GM23338 (cell line): ENCODE measurements around the gene STX17.
"Not testable (repeated sequence)": the region's sequence is repeated elsewhere in the genome, so short reads cannot be mapped to it uniquely, and the experiment has no call there.

Source experiments
- CREB1 ChIP-seq: fragments of 250-450 bp; sonication (Bioruptor Pico); IDR thresholded peaks from 2 replicates; pipeline ENCODE4 v1.5.0; 2020; ENCODE audit warnings: low read depth, mild to moderate bottlenecking, moderate library complexity
- EZH2 ChIP-seq: fragments of 200-600 bp; sonication (generic); IDR thresholded peaks from one replicate; pipeline ENCODE4 v1.8.0; 2017; ENCODE audit warnings: antibody characterized with exemption, mild to moderate bottlenecking, low read depth; ENCODE audit not compliant: unreplicated experiment
- EZH2phosphoT487 ChIP-seq: fragments of 200-600 bp; sonication (generic); IDR thresholded peaks from one replicate; pipeline ENCODE4 v1.8.1; 2018; ENCODE audit warnings: antibody characterized with exemption; ENCODE audit not compliant: unreplicated experiment
- JUNB ChIP-seq: IDR thresholded peaks from one replicate; pipeline ENCODE4 v1.6.1; 2016; ENCODE audit warnings: antibody characterized with exemption; ENCODE audit not compliant: unreplicated experiment
- POLR2AphosphoS5 ChIP-seq: IDR thresholded peaks from 2 replicates; pipeline ENCODE4 v1.6.1; 2016; ENCODE audit warnings: antibody characterized with exemption, low read depth
- STAT1 ChIP-seq: IDR thresholded peaks from one replicate; pipeline ENCODE4 v1.6.1; 2016; ENCODE audit warnings: antibody characterized with exemption; ENCODE audit not compliant: unreplicated experiment
- ZNF331 ChIP-seq: fragments of 250-450 bp; sonication (Bioruptor Pico); IDR thresholded peaks from 2 replicates; pipeline ENCODE4 v1.5.0; 2020; ENCODE audit warnings: low read depth, mild to moderate bottlenecking, moderate library complexity
- TF ChIP-seq, protein P1 (sequence below), 2 experiments: fragments of 200-600 bp in 1 of 2; sonication (generic) in 1 of 2; conservative IDR thresholded peaks; 2 replicates each; pipeline versions ENCODE4 v1.5.1 to v1.6.1; 2016 to 2017; ENCODE audit warnings: antibody characterized with exemption in 2 of 2, low read depth in 2 of 2, mild to moderate bottlenecking in 2 of 2, moderate library complexity in 1 of 2
- TF ChIP-seq, protein P2 (sequence below): IDR thresholded peaks from one replicate; pipeline ENCODE4 v1.6.1; 2018; ENCODE audit warnings: antibody characterized with exemption; ENCODE audit not compliant: unreplicated experiment
- TF ChIP-seq, protein P3 (sequence below): IDR thresholded peaks from 2 replicates; pipeline ENCODE4 v1.6.1; 2016; ENCODE audit warnings: antibody characterized with exemption

DNA sequence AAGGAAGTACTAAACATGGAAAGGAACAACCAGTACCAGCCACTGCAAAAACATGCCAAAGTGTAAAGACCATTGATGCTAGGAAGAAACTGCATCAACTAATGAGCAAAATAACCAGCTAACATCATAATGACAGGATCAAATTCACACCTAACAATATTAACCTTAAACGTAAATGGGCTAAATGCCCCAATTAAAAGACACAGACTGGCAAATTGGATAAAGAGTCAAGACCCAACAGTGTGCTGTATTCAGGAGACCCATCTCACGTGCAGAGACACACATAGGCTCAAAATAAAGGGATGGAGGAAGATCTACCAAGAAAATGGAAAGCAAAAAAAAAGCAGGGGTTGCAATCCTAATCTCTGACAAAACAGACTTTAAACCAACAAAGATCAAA is 84.1 kb downstream of the STX17 start:
- TF ChIP-seq, protein P1, sequence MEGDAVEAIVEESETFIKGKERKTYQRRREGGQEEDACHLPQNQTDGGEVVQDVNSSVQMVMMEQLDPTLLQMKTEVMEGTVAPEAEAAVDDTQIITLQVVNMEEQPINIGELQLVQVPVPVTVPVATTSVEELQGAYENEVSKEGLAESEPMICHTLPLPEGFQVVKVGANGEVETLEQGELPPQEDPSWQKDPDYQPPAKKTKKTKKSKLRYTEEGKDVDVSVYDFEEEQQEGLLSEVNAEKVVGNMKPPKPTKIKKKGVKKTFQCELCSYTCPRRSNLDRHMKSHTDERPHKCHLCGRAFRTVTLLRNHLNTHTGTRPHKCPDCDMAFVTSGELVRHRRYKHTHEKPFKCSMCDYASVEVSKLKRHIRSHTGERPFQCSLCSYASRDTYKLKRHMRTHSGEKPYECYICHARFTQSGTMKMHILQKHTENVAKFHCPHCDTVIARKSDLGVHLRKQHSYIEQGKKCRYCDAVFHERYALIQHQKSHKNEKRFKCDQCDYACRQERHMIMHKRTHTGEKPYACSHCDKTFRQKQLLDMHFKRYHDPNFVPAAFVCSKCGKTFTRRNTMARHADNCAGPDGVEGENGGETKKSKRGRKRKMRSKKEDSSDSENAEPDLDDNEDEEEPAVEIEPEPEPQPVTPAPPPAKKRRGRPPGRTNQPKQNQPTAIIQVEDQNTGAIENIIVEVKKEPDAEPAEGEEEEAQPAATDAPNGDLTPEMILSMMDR (conservative IDR thresholded peaks at IDR 0.05; ENCODE audit: low read depth in 2 of 2) = not testable (repeated sequence)
- not testable (repeated sequence) for TF ChIP-seq EZH2; ZNF331 (CRISPR knock-in tag); POLR2AphosphoS5; EZH2phosphoT487; JUNB; CREB1; STAT1
- TF ChIP-seq, protein P2, sequence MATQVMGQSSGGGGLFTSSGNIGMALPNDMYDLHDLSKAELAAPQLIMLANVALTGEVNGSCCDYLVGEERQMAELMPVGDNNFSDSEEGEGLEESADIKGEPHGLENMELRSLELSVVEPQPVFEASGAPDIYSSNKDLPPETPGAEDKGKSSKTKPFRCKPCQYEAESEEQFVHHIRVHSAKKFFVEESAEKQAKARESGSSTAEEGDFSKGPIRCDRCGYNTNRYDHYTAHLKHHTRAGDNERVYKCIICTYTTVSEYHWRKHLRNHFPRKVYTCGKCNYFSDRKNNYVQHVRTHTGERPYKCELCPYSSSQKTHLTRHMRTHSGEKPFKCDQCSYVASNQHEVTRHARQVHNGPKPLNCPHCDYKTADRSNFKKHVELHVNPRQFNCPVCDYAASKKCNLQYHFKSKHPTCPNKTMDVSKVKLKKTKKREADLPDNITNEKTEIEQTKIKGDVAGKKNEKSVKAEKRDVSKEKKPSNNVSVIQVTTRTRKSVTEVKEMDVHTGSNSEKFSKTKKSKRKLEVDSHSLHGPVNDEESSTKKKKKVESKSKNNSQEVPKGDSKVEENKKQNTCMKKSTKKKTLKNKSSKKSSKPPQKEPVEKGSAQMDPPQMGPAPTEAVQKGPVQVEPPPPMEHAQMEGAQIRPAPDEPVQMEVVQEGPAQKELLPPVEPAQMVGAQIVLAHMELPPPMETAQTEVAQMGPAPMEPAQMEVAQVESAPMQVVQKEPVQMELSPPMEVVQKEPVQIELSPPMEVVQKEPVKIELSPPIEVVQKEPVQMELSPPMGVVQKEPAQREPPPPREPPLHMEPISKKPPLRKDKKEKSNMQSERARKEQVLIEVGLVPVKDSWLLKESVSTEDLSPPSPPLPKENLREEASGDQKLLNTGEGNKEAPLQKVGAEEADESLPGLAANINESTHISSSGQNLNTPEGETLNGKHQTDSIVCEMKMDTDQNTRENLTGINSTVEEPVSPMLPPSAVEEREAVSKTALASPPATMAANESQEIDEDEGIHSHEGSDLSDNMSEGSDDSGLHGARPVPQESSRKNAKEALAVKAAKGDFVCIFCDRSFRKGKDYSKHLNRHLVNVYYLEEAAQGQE = not testable (repeated sequence)
- TF ChIP-seq, protein P3, sequence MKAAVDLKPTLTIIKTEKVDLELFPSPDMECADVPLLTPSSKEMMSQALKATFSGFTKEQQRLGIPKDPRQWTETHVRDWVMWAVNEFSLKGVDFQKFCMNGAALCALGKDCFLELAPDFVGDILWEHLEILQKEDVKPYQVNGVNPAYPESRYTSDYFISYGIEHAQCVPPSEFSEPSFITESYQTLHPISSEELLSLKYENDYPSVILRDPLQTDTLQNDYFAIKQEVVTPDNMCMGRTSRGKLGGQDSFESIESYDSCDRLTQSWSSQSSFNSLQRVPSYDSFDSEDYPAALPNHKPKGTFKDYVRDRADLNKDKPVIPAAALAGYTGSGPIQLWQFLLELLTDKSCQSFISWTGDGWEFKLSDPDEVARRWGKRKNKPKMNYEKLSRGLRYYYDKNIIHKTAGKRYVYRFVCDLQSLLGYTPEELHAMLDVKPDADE = not testable (repeated sequence)
